Measurements from ENCODE around the gene SNPH. TPM values are rescaled to one million over a fixed set of nuclear protein-coding genes. Genes with fewer than 3 reads are reported as not detected.

The SNPH gene
- total RNA-seq, 1 donor from 2014 or later, result 6.1 TPM

GRCh38 chr20:1283522-1284510, 17.7 kb downstream of the SNPH start:
- intact Hi-C loops (cut with micrococcal nuclease), result no loop called here

DNA sequence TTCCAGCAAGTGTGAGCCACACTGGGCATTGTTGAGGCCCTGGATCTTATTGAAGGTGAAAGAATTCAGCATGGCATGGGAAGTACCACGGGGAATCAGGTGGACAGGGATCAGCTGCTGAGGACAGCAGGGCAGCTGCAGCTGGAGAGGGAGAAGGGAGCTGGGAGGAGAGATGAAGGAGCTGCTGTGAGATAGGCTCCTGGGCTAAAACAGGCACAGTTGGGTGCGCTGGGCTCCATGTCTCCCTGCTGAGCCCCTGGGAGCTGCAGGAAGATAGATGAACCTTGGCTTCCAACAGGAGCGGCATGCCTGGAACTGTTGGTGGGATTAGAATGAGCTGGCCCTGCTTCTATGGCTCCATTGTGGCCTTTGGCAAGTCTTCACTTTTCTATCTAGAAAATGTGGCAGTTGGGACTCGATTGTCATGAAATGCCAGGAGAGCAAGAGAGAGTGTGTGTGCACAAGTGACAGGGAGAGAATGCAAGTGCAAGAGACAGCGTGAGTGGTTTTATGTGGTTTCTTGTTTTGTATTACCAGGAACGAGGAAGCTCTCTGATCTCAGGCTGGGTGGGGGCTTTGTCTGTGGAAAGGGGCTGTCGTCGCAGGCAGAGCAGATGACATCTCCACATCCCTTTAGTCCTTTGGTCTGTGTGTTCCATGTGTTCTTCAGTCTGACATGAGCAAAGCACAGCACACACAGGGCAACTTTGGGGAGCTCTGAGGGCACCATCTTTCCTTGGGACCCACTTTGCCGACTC, 20.4 kb downstream of the SNPH start:
- intact Hi-C loops (cut with micrococcal nuclease), result loop anchor here (1.0 kb wide), 2 partner anchors 15 to 20 kb away; partner anchors contain the start of gene SNPH

DNA sequence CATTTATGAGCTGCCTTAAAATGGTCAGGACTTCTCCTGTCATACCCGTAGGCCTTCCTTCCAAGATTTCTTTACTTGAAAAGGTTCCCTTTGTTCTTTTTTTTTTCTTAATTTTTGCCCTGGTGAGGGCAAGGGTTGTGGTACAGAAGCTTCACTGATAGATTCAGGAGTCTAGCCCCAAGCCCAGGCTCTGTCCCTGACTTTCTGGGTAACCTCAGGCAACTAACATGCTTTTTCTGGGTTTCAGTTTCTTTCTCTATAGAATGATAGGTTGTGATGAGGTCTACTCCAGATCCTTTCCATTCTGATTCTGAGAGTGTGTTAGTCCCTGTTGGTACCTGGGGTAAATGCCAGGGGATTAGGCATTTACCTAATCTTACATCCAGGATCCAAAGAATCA, 21.2 kb downstream of the SNPH start:
- intact Hi-C loops (cut with micrococcal nuclease), result loop anchor here (1.0 kb wide), 2 partner anchors 14 to 21 kb away; partner anchors contain the start of gene SNPH

DNA sequence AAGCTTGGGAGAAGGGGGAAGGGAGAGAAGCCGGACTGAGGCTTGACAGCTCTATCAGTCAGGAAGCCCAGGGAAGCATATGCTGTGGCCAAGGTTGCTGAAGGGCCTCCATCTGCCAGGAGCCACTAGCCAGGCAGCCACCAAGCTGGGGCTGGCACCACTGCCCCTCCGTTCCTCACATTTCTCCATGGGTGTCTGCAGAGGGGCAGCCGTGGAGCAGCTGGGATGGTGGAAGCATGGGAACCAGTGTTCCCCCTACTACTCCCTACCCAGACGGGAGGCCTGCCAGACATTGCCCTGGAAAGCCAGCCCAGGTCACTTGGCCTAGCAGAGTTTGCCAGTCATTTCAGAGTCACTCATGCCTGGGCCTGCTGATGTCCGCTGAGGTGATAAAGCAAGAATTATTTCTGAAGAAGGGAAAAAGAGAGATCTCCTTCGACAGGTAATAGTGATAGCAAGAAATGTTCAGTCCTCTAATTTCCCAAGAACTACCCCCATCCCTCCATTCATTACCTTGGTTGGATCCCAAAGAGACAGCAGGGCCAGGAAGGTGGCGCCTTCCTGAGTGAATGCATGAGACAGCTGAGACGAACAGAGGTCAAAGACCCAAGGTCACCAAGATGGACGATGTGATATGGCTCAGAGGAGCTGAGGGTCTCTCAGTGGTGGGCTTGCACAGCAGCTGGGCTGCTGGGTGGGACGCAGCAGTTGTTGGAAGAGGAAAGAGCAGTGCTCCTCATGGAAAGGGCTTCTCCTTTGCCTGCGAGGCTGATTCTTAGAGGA, 21.9 kb downstream of the SNPH start:
- intact Hi-C loops (cut with micrococcal nuclease), result loop anchor here (1.0 kb wide), 2 partner anchors 13 to 22 kb away; partner anchors contain the start of gene SNPH

DNA sequence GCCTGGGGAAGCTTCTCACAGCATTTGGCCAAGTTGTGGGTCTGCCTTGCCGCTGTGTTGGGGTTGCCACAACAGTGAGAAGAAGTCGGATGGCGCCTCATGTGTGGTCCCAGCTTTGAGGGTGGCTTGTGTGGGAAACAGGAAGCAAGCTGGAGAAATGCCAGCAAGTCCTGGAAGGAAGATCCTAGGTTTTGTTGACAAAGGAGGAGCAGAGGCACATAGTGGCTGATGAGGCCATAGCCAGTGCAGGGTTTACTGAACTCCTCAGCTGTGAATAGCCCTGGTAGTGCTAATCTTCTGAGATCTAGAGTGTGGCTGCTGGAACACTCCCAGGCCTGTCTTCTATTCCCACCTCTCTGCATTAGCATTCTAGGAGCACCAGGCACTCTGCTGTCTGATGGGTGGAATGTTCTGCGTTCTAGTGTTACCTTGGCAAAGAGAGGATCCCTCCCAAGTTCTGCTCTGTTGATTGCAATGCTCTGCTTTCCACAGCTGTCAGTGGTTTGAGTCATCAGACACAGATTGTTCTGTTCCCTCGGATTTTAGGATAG, 25.2 kb downstream of the SNPH start:
- intact Hi-C loops (cut with micrococcal nuclease), result no loop called here

DNA sequence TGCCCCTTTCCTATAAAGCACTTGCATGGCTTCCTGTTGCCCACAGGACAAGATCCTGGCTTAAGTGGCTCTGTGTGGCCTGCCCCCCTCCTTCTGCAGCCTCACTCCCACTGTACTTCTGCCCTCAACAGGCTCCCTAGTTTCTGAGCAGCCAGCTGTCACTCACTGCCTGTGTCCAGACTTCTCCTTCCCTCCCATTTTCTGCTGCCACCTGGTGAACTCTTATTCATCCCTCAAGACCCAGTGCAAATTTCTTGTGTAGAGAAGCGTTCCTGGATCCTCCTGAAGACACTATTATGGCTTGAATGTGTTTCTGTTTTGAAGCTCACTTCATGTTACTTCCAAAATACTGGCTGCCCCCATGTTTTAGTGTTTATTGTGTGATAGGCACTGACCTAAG, 26.5 kb downstream of the SNPH start:
- intact Hi-C loops (cut with micrococcal nuclease), result no loop called here

DNA sequence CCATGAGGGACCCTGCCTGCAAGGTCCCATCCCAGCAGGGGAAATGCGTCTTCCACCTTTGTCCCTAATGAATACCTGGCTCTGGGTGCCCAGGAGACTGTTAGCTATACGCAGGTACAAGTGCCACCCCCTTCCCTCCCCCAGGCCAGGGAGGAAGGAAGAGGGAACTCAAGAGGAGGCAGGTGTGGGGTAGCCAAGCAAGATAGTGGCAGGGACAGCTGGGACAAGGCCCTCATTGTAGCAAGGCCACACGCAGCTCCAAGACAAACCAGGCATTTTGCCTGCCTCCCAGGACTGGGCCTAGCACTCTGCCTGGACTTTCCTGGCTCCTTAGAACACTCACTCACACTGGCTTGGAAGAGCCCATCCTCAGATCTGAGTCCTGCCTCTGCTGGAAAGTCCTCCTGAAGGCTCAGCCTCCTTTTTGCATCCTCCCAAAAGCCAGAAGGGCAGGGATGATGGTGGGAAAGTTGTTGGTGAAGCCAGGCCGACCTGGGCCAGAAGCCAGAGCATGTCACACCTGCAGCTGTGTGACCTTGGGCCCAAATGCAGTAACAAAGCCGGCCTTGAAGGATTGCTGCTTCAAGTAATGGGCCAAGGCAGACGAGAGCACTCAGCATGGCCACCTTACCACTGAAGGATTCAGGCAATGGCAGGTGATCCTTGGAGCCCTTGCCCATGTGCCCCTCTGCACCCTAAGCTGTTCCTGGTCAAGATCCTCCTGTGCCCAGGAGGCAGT, 27.7 kb downstream of the SNPH start:
- intact Hi-C loops (cut with micrococcal nuclease), result no loop called here

- intact Hi-C loops (cut with micrococcal nuclease), result no loop called here
These were observed 28.4 kb downstream of the SNPH start for GRCh38 chr20:1294497-1294896.

DNA sequence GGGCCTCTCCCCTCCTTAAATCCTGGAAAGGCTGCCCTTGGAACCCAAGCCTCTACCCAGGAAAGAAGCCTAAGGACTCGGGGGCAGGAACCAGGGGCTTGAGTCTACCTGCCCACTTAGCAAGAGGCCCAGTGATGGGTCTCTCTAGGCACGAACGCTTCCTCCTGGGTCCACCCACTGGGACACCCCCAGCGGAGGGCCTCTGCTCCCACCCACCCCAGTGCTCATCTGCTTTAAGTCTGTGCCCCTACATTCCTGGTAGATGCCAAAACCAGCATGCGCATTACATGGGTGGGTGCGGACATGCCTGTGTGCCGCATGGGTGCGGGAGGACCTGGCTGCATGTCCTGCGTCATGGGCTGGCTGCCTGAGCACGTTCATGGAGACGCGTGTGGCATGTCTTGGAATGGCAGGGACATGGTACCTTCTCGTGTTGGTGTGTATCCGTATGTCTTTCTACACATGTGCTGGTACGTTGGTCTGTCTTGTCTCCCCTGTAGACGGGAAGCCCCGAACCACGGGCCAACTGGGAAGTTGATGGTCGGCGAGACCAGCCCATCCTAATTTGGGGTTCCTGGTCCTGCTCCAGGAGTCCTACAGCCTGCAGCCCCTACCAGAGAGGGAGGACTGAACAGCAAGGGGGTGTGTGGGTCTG, 29.3 kb downstream of the SNPH start:
- intact Hi-C loops (cut with micrococcal nuclease), result no loop called here

DNA sequence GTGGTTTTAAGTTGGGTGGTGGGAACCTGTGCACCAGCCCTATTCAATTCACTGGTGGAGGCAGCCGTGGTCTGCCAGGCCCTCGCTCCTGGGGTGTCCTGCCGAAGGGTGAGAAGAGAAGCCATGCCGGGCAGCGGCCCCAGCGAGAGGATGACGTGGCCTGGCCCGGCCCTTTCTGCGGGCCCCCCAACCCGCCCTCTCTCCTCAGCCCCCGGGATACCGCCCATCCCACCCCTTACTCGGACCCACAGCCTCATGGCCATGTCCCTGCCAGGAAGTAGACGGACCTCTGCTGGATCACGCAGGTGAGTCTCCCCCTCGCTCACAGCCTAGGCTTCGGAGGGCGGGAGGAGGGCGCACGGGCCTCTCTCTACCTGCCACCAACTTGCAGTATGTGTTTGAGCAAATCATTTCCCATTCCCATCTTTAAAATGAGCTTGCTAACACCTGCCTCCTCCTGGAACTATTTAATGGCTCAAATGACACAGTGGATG, 30.1 kb downstream of the SNPH start:
- intact Hi-C loops (cut with micrococcal nuclease), result no loop called here

DNA sequence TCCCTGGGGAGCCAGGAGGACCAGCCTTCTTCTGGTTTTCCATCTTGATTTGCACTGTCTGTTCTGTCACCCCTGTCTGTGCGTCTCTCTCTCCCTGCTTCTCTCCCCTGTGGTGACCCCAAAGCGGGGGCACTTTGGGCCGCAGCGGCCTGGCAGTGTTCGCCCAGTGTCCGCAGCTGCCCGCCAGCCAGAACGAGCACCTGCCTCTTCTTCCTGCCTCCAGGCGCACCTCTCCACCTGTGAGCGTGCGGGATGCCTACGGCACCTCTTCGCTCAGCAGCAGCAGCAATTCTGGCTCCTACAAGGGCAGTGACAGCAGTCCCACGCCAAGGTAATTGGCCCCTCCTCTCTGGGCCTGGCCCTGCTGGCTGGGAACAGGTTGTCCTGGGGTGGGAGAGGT, 30.8 kb downstream of the SNPH start:
- intact Hi-C loops (cut with micrococcal nuclease), result no loop called here

- intact Hi-C loops (cut with micrococcal nuclease), result no loop called here
These were observed 31.4 kb downstream of the SNPH start for GRCh38 chr20:1297486-1297885.

- intact Hi-C loops (cut with micrococcal nuclease), result no loop called here
These were observed 32.1 kb downstream of the SNPH start for GRCh38 chr20:1298166-1298565.

GRCh38 chr20:1298888-1299511, 32.9 kb downstream of the SNPH start:
- intact Hi-C loops (cut with micrococcal nuclease), result no loop called here

DNA sequence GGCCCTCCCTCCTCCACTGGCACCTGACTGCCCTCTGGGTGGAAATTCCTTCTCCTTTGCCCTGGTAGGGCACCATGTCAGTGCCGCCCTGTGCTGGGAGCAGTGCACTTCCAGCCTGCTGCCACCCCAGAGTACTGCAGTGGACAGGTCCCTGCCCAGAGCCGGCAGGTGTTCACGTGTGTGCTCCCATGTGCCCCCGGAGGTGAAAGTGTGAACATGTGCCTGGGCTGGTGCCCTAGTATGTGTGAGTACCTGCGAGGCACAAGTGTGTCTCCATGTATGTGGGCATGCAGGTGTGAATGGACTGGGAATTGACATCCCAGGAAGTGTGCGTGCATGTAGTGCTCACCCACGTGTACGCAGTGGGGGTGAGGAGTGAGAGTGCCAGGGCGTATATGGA, 33.4 kb downstream of the SNPH start:
- intact Hi-C loops (cut with micrococcal nuclease), result no loop called here

- intact Hi-C loops (cut with micrococcal nuclease), result no loop called here
These were observed 34.2 kb downstream of the SNPH start for GRCh38 chr20:1300083-1300840.

DNA sequence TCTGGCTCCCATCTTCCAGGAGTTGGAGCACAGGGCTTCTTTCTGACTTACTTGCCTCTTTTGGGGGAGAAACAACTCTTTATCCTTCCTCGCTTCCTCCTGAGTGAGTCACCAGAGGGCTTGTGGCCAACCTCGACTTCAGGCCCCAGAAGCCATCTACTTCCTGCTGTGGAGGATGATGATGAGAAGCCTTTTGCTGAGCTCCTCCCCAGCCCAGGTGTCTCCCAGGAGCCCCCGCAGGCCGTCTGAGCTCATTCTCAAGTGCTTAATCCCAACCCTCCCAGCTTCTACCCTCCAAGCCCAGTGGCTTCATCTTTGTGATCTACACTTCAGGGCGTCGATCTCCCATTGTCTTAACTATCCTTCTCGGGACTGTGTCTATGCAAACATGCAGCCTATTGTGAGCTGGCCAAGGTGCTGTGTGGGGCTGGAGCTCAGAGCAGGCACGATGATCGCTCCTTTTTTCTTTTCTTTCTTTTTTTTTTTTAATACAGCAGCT, 35.0 kb downstream of the SNPH start:
- intact Hi-C loops (cut with micrococcal nuclease), result loop anchor here (1.0 kb wide), 5 partner anchors 14 to 165 kb away; partner anchors contain the start of genes NSFL1C, RAD21L1 and SNPH
